Measurements from ENCODE around the gene CNIH2.

GRCh38 chr11:66318600-66318970 is 40.6 kb downstream of the CNIH2 start:
- TF ChIP-seq CTCF (IDR thresholded peaks at IDR 0.05): no peak
- TF ChIP-seq POLR2A (IDR thresholded peaks at IDR 0.05): no peak
